Measurements from ENCODE around the gene WDR93.

DNA sequence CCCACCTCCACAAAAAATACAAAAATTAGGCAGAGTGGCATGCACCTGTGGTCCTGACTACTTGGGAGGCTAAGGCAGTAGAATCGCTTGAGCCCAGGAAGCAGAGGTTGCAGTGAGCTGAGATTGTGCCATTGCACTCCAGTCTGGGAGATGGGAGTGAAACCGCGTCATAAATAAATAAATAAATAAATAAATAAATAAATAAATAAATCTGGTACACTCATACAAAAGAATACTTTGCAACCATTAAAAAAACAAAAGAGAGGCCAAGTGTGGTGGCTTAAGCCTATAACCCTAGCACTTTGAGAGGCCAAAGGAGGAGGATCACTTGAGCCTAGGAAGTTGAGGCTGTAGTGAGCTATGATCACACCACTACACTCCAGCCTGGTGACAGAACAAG, 32.4 kb downstream of the WDR93 start:
- no peak for TF ChIP-seq POLR2A (IDR thresholded peaks at IDR 0.05; ENCODE audit: low read depth, low read length)
- TF ChIP-seq POLR2AphosphoS5 (IDR thresholded peaks at IDR 0.05; ENCODE audit: low read depth, low read length), result no peak
- no peak for TF ChIP-seq TAF1 (IDR thresholded peaks at IDR 0.05; ENCODE audit: low read depth, low read length)
- TF ChIP-seq SPI1 (IDR thresholded peaks at IDR 0.05; ENCODE audit: low read depth, low read length), result no peak
- no peak for TF ChIP-seq PAX5 (IDR thresholded peaks at IDR 0.05; ENCODE audit: insufficient read depth, low read length, severe bottlenecking)
- TF ChIP-seq POU2F2 (IDR thresholded peaks at IDR 0.05; ENCODE audit: low read depth, low read length), result no peak
